ENCODE results near the gene WDR7.

The WDR7 gene

GRCh38 chr18:57014772-57015413 lies 363.7 kb downstream of the WDR7 start:
- Histone ChIP-seq H3K9me3 (replicated peaks in 1 of 2; ENCODE audit: control insufficient read depth in 2 of 2, insufficient read depth in 1 of 2, low read depth in 1 of 2, low read length in 2 of 2) (peaks cover 0 to 2% of the 10 kb centered on the region in 2 donors), H3K36me3 (replicated peaks in 1 of 2; ENCODE audit: control insufficient read depth in 2 of 2, insufficient read depth in 2 of 2, low read length in 2 of 2) (no peaks in the 10 kb centered on the region), H3K27me3 (ENCODE audit: control insufficient read depth in 3 of 3, insufficient read depth in 3 of 3, low read depth in 1 of 3, low read length in 3 of 3) (no peaks in the 10 kb centered on the region), H3K14ac (ENCODE audit: low read length) (no peak overlapping the region), H3K23ac (ENCODE audit: low read depth, low read length, poor library complexity) (no peak overlapping the region), H3K4me3 (ENCODE audit: low read length in 2 of 2) (no peak overlapping the region), H4K91ac (ENCODE audit: low read depth, low read length, poor library complexity) (no peak overlapping the region), H2BK15ac (ENCODE audit: low read length) (no peak overlapping the region), H3K4me2 (ENCODE audit: insufficient read depth, low read length, poor library complexity, severe bottlenecking) (no peak overlapping the region), H3K18ac (ENCODE audit: low read length) (no peak overlapping the region), H2AFZ (ENCODE audit: low read length) (no peak overlapping the region), H2BK120ac (ENCODE audit: low read depth, low read length) (no peak overlapping the region), H2BK12ac (ENCODE audit: low read length) (no peak overlapping the region), H3K9ac (ENCODE audit: low read depth, low read length, poor library complexity) (no peak overlapping the region), H4K8ac (ENCODE audit: low read depth, low read length) (no peak overlapping the region), H3K4me1 (ENCODE audit: control insufficient read depth in 2 of 2, insufficient read depth in 1 of 2, low read depth in 1 of 2, low read length in 2 of 2) (peaks cover 9 to 35% of the 10 kb centered on the region in 2 donors), H2BK5ac (ENCODE audit: low read length) (no peak overlapping the region), H2AK5ac (ENCODE audit: low read depth, low read length) (no peak overlapping the region), H3K79me1 (ENCODE audit: low read depth, low read length) (no peaks in the 10 kb centered on the region), H3K27ac (replicated peaks; ENCODE audit: low read length) (no peak overlapping the region), H3K4ac (ENCODE audit: low read length) (no peak overlapping the region)
- no CpG with 5 or more reads among the region's 4 CpGs for WGBS, 2 donors (ENCODE audit: extremely low coverage in 2 of 2, insufficient read length in 2 of 2, insufficient replicate concordance in 1 of 2)
- DNase-seq (ENCODE audit: low spot score) = no peak

DNA sequence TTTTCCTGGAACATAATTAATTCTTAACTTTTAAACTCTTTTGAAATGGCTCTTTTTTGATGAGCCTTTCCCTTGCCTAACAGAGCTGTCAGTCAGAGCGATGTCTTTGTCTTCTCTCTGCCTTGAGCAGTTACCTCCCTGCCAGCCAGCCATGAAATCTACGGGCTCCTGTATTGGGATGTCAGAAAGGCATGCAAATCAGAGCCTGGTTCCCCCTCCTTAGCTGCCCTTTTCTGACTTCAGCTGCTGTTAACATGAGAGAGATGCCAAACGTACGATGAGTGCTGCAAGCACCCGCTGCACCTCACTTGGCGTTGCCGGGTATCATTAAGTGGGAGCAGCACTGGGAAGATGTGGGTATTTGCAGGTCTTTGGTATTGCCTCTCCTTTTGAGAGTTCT lies 364.3 kb downstream of the WDR7 start:
- no CpG with 5 or more reads among the region's 7 CpGs for WGBS, 2 donors (ENCODE audit: extremely low coverage in 2 of 2, insufficient read length in 2 of 2, insufficient replicate concordance in 1 of 2)
- H4K91ac ChIP-seq (ENCODE audit: low read depth, low read length, poor library complexity) = no peak overlapping the region
- H3K9me3 ChIP-seq (replicated peaks in 1 of 2; ENCODE audit: control insufficient read depth in 2 of 2, insufficient read depth in 1 of 2, low read depth in 1 of 2, low read length in 2 of 2) = peaks cover 0 to 2% of the 10 kb centered on the region in 2 donors
- H3K27ac ChIP-seq (replicated peaks; ENCODE audit: low read length) = no peak overlapping the region
- H3K4ac ChIP-seq (ENCODE audit: low read length) = no peak overlapping the region
- no peak overlapping the region for H2AFZ ChIP-seq (ENCODE audit: low read length)
- no peak overlapping the region for H2BK12ac ChIP-seq (ENCODE audit: low read length)
- peaks cover 9 to 35% of the 10 kb centered on the region in 2 donors for H3K4me1 ChIP-seq (ENCODE audit: control insufficient read depth in 2 of 2, insufficient read depth in 1 of 2, low read depth in 1 of 2, low read length in 2 of 2)
- H3K27me3 ChIP-seq (ENCODE audit: control insufficient read depth in 3 of 3, insufficient read depth in 3 of 3, low read depth in 1 of 3, low read length in 3 of 3) = no peaks in the 10 kb centered on the region
- H3K4me2 ChIP-seq (ENCODE audit: insufficient read depth, low read length, poor library complexity, severe bottlenecking) = no peak overlapping the region
- H2BK15ac ChIP-seq (ENCODE audit: low read length) = no peak overlapping the region
- no peak overlapping the region for H3K14ac ChIP-seq (ENCODE audit: low read length)
- no peak overlapping the region for H2BK120ac ChIP-seq (ENCODE audit: low read depth, low read length)
- DNase-seq (ENCODE audit: low spot score) = peak; percentile 32
- no peak overlapping the region for H3K4me3 ChIP-seq (ENCODE audit: low read length in 2 of 2)
- no peak overlapping the region for H2AK5ac ChIP-seq (ENCODE audit: low read depth, low read length)
- H3K79me1 ChIP-seq (ENCODE audit: low read depth, low read length) = no peaks in the 10 kb centered on the region
- H3K18ac ChIP-seq (ENCODE audit: low read length) = peak overlapping the region; percentile 48
- no peaks in the 10 kb centered on the region for H3K36me3 ChIP-seq (replicated peaks in 1 of 2; ENCODE audit: control insufficient read depth in 2 of 2, insufficient read depth in 2 of 2, low read length in 2 of 2)
- H3K23ac ChIP-seq (ENCODE audit: low read depth, low read length, poor library complexity) = no peak overlapping the region
- H3K9ac ChIP-seq (ENCODE audit: low read depth, low read length, poor library complexity) = no peak overlapping the region
- H4K8ac ChIP-seq (ENCODE audit: low read depth, low read length) = no peak overlapping the region
- H2BK5ac ChIP-seq (ENCODE audit: low read length) = no peak overlapping the region

DNA sequence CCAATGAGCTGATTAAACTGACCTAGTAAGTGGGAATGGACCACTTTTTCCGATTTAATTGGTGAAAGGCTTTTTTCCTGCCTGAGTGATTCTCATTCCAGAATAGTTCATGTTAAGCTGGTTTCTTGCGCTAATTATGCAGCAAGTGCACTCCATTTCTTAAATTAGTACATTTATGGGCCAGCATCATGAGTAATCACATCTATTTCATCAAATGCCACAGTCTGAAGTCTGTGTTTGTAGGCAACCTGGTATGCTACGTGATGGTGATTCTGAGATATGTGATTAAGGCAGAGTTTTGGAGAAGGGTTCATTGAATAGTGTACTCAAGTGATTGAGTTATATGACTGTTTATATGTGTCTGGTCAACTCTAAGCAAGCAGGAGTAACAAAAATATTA lies 367.7 kb downstream of the WDR7 start:
- H3K36me3 ChIP-seq (replicated peaks in 1 of 2; ENCODE audit: control insufficient read depth in 2 of 2, insufficient read depth in 2 of 2, low read length in 2 of 2) = no peaks in the 10 kb centered on the region
- H2AFZ ChIP-seq (ENCODE audit: low read length) = no peak overlapping the region
- no peak overlapping the region for H3K18ac ChIP-seq (ENCODE audit: low read length)
- H3K4me2 ChIP-seq (ENCODE audit: insufficient read depth, low read length, poor library complexity, severe bottlenecking) = no peak overlapping the region
- no peaks in the 10 kb centered on the region for H3K27me3 ChIP-seq (ENCODE audit: control insufficient read depth in 3 of 3, insufficient read depth in 3 of 3, low read depth in 1 of 3, low read length in 3 of 3)
- H3K27ac ChIP-seq (replicated peaks; ENCODE audit: low read length) = no peak overlapping the region
- H2BK5ac ChIP-seq (ENCODE audit: low read length) = no peak overlapping the region
- peaks cover 9 to 35% of the 10 kb centered on the region in 2 donors for H3K4me1 ChIP-seq (ENCODE audit: control insufficient read depth in 2 of 2, insufficient read depth in 1 of 2, low read depth in 1 of 2, low read length in 2 of 2)
- no peak for DNase-seq (ENCODE audit: low spot score)
- no peak overlapping the region for H2BK120ac ChIP-seq (ENCODE audit: low read depth, low read length)
- no peak overlapping the region for H4K91ac ChIP-seq (ENCODE audit: low read depth, low read length, poor library complexity)
- no CpG with 5 or more reads among the region's 3 CpGs for WGBS, 2 donors (ENCODE audit: extremely low coverage in 2 of 2, insufficient read length in 2 of 2, insufficient replicate concordance in 1 of 2)
- no peak overlapping the region for H2BK15ac ChIP-seq (ENCODE audit: low read length)
- H3K23ac ChIP-seq (ENCODE audit: low read depth, low read length, poor library complexity) = no peak overlapping the region
- H3K4ac ChIP-seq (ENCODE audit: low read length) = no peak overlapping the region
- H3K9me3 ChIP-seq (replicated peaks in 1 of 2; ENCODE audit: control insufficient read depth in 2 of 2, insufficient read depth in 1 of 2, low read depth in 1 of 2, low read length in 2 of 2) = no peaks in the 10 kb centered on the region
- H3K79me1 ChIP-seq (ENCODE audit: low read depth, low read length) = no peaks in the 10 kb centered on the region
- no peak overlapping the region for H2AK5ac ChIP-seq (ENCODE audit: low read depth, low read length)
- H3K4me3 ChIP-seq (ENCODE audit: low read length in 2 of 2) = no peak overlapping the region
- no peak overlapping the region for H3K9ac ChIP-seq (ENCODE audit: low read depth, low read length, poor library complexity)
- no peak overlapping the region for H3K14ac ChIP-seq (ENCODE audit: low read length)
- H4K8ac ChIP-seq (ENCODE audit: low read depth, low read length) = no peak overlapping the region
- H2BK12ac ChIP-seq (ENCODE audit: low read length) = no peak overlapping the region

GRCh38 chr18:57022716-57023115 lies 371.6 kb downstream of the WDR7 start:
- no peak overlapping the region for H2AFZ ChIP-seq (ENCODE audit: low read length)
- H3K4me1 ChIP-seq (ENCODE audit: control insufficient read depth in 2 of 2, insufficient read depth in 1 of 2, low read depth in 1 of 2, low read length in 2 of 2) = peaks cover 0 to 8% of the 10 kb centered on the region in 2 donors
- H3K4me3 ChIP-seq (ENCODE audit: low read length in 2 of 2) = no peak overlapping the region
- H3K36me3 ChIP-seq (replicated peaks in 1 of 2; ENCODE audit: control insufficient read depth in 2 of 2, insufficient read depth in 2 of 2, low read length in 2 of 2) = no peaks in the 10 kb centered on the region
- H3K9me3 ChIP-seq (replicated peaks in 1 of 2; ENCODE audit: control insufficient read depth in 2 of 2, insufficient read depth in 1 of 2, low read depth in 1 of 2, low read length in 2 of 2) = no peaks in the 10 kb centered on the region
- no peak overlapping the region for H2BK120ac ChIP-seq (ENCODE audit: low read depth, low read length)
- no peak overlapping the region for H3K18ac ChIP-seq (ENCODE audit: low read length)
- H3K27ac ChIP-seq (replicated peaks; ENCODE audit: low read length) = no peak overlapping the region
- no peak overlapping the region for H4K91ac ChIP-seq (ENCODE audit: low read depth, low read length, poor library complexity)
- DNase-seq (ENCODE audit: low spot score) = no peak
- no peaks in the 10 kb centered on the region for H3K27me3 ChIP-seq (ENCODE audit: control insufficient read depth in 3 of 3, insufficient read depth in 3 of 3, low read depth in 1 of 3, low read length in 3 of 3)
- no CpG with 5 or more reads among the region's 4 CpGs for WGBS, 2 donors (ENCODE audit: extremely low coverage in 2 of 2, insufficient read length in 2 of 2, insufficient replicate concordance in 1 of 2)
- H3K23ac ChIP-seq (ENCODE audit: low read depth, low read length, poor library complexity) = no peak overlapping the region
- H2BK15ac ChIP-seq (ENCODE audit: low read length) = no peak overlapping the region
- H3K14ac ChIP-seq (ENCODE audit: low read length) = no peak overlapping the region
- H2BK12ac ChIP-seq (ENCODE audit: low read length) = no peak overlapping the region
- no peak overlapping the region for H4K8ac ChIP-seq (ENCODE audit: low read depth, low read length)
- H2AK5ac ChIP-seq (ENCODE audit: low read depth, low read length) = no peak overlapping the region
- no peak overlapping the region for H3K4ac ChIP-seq (ENCODE audit: low read length)
- no peaks in the 10 kb centered on the region for H3K79me1 ChIP-seq (ENCODE audit: low read depth, low read length)
- no peak overlapping the region for H2BK5ac ChIP-seq (ENCODE audit: low read length)
- H3K9ac ChIP-seq (ENCODE audit: low read depth, low read length, poor library complexity) = no peak overlapping the region
- H3K4me2 ChIP-seq (ENCODE audit: insufficient read depth, low read length, poor library complexity, severe bottlenecking) = no peak overlapping the region

Data from neuronal stem cell (in vitro differentiated cells).